Measurements from ENCODE around the gene VSIG10. TPM values are rescaled to one million over a fixed set of nuclear protein-coding genes. Genes with fewer than 3 reads are reported as not detected.
"Not testable (repeated sequence)": the region's sequence is repeated elsewhere in the genome, so short reads cannot be mapped to it uniquely, and the experiment has no call there.

Gene VSIG10
- total RNA-seq, 1 experiment from 2014 or later, result 10.9 TPM

- CTCF ChIA-PET, result interaction anchor here (0.7 to 4.1 kb wide), 9 partner anchors 17 to 294 kb away, joined by 3 to 29 read pairs (median 4); partner anchors contain the start of genes SUDS3 and VSIG10
- DNase-seq (ENCODE audit: unreplicated experiment), result no peak
- POLR2A ChIA-PET, result interaction anchor here (0.5 to 3.7 kb wide), 10 partner anchors 16 to 1325 kb away, joined by 3 to 33 read pairs (median 8); partner anchors contain the start of genes SUDS3, TAOK3, VSIG10 and WSB2
- no peaks in the 10 kb centered on the region for H3K27me3 Mint-ChIP-seq (ENCODE audit: insufficient read depth, unreplicated experiment)
- peaks cover 34% of the 10 kb centered on the region for H3K36me3 Mint-ChIP-seq (ENCODE audit: insufficient read depth, unreplicated experiment)
- H3K4me1 Mint-ChIP-seq (ENCODE audit: insufficient read depth, unreplicated experiment), result peaks cover 7% of the 10 kb centered on the region
- intact Hi-C loops (cut with micrococcal nuclease), result no loop called here
- peak overlapping the region; percentile 47 for H3K27ac Mint-ChIP-seq (ENCODE audit: low read depth, unreplicated experiment)
- H3K9me3 Mint-ChIP-seq (ENCODE audit: unreplicated experiment), result no peaks in the 10 kb centered on the region
- TSS peak; percentile 61 for BruUV-seq (replicated peaks)
- peak overlapping the region; percentile 84 for H3K4me3 Mint-ChIP-seq (ENCODE audit: unreplicated experiment)
- TF ChIP-seq CTCF (IDR thresholded peaks at IDR 0.05; ENCODE audit: unreplicated experiment), result no peak
Observed at GRCh38 chr12:118137148-118137678, 33.4 kb upstream of the VSIG10 start.

GRCh38 chr12:118136559-118137003 is 32.8 kb upstream of the VSIG10 start:
- H3K36me3 Mint-ChIP-seq (ENCODE audit: insufficient read depth, unreplicated experiment), result peaks cover 28% of the 10 kb centered on the region
- no peaks in the 10 kb centered on the region for H3K27me3 Mint-ChIP-seq (ENCODE audit: insufficient read depth, unreplicated experiment)
- H3K9me3 Mint-ChIP-seq (ENCODE audit: unreplicated experiment), result no peaks in the 10 kb centered on the region
- POLR2A ChIA-PET, result interaction anchor here (0.5 to 3.7 kb wide), 16 partner anchors 10 to 1924 kb away, joined by 3 to 33 read pairs (median 4); partner anchors contain the start of genes SUDS3, TAOK3, VSIG10 and WSB2
- DNase-seq (ENCODE audit: unreplicated experiment), result peak; percentile 47
- peak overlapping the region; percentile 84 for H3K4me3 Mint-ChIP-seq (ENCODE audit: unreplicated experiment)
- intact Hi-C loops (cut with micrococcal nuclease), result no loop called here
- no TSS peak for BruUV-seq (replicated peaks)
- CTCF ChIA-PET, result interaction anchor here (0.6 to 4.1 kb wide), 9 partner anchors 9 to 268 kb away, joined by 3 to 29 read pairs (median 4); partner anchors contain the start of genes SUDS3 and VSIG10
- peaks cover 10% of the 10 kb centered on the region for H3K4me1 Mint-ChIP-seq (ENCODE audit: insufficient read depth, unreplicated experiment)
- peak overlapping the region; percentile 47 for H3K27ac Mint-ChIP-seq (ENCODE audit: low read depth, unreplicated experiment)
- TF ChIP-seq CTCF (IDR thresholded peaks at IDR 0.05; ENCODE audit: unreplicated experiment), result no peak

GRCh38 chr12:118135788-118136558 is 32.2 kb upstream of the VSIG10 start, which contains the start of gene PEBP1:
Gene PEBP1, plus strand, starts transcription at chr12:118136124. Its CDS starts 86 bp downstream, at chr12:118136210.
- intact Hi-C loops (cut with micrococcal nuclease), result no loop called here
- no peak for TF ChIP-seq CTCF (IDR thresholded peaks at IDR 0.05; ENCODE audit: unreplicated experiment)
- H3K27me3 Mint-ChIP-seq (ENCODE audit: insufficient read depth, unreplicated experiment), result no peaks in the 10 kb centered on the region
- peaks cover 10% of the 10 kb centered on the region for H3K4me1 Mint-ChIP-seq (ENCODE audit: insufficient read depth, unreplicated experiment)
- H3K27ac Mint-ChIP-seq (ENCODE audit: low read depth, unreplicated experiment), result peak within 1 kb of the TSS; percentile 47
- ChIA-PET POLR2A (interaction anchor here (0.5 to 3.7 kb wide), 21 partner anchors 9 to 1924 kb away, joined by 3 to 33 read pairs (median 4); partner anchors contain the start of genes SUDS3, TAOK3, VSIG10 and WSB2), CTCF (interaction anchor here (0.6 to 4.1 kb wide), 8 partner anchors 9 to 269 kb away, joined by 3 to 29 read pairs (median 4); partner anchors contain the start of genes SUDS3 and VSIG10)
- peaks cover 22% of the 10 kb centered on the region for H3K36me3 Mint-ChIP-seq (ENCODE audit: insufficient read depth, unreplicated experiment)
- no peaks in the 10 kb centered on the region for H3K9me3 Mint-ChIP-seq (ENCODE audit: unreplicated experiment)
- peak within 1 kb of the TSS; percentile 84 for H3K4me3 Mint-ChIP-seq (ENCODE audit: unreplicated experiment)
- no TSS peak for BruUV-seq (replicated peaks)
- peak; percentile 94 for DNase-seq (ENCODE audit: unreplicated experiment)

GRCh38 chr12:118129436-118129835 is 25.6 kb upstream of the VSIG10 start:
- DNase-seq (ENCODE audit: unreplicated experiment); H3K27me3 Mint-ChIP-seq (ENCODE audit: insufficient read depth, unreplicated experiment); H3K36me3 Mint-ChIP-seq (ENCODE audit: insufficient read depth, unreplicated experiment); POLR2A ChIA-PET; H3K4me3 Mint-ChIP-seq (ENCODE audit: unreplicated experiment); H3K27ac Mint-ChIP-seq (ENCODE audit: low read depth, unreplicated experiment); BruUV-seq (replicated peaks); H3K4me1 Mint-ChIP-seq (ENCODE audit: insufficient read depth, unreplicated experiment); H3K9me3 Mint-ChIP-seq (ENCODE audit: unreplicated experiment); intact Hi-C loops (cut with micrococcal nuclease): not testable (repeated sequence)
- CTCF ChIA-PET, result interaction anchor here (1.6 to 1.8 kb wide), 2 partner anchors 8 to 52 kb away, joined by 3 to 8 read pairs; no protein-coding TSS in a partner anchor
